Measurements from ENCODE around the gene GABRB1. TPM values are rescaled to one million over a fixed set of nuclear protein-coding genes. Genes with fewer than 3 reads are reported as not detected.

The GABRB1 gene
- total RNA-seq, 1 donor = 1.4 TPM

DNA sequence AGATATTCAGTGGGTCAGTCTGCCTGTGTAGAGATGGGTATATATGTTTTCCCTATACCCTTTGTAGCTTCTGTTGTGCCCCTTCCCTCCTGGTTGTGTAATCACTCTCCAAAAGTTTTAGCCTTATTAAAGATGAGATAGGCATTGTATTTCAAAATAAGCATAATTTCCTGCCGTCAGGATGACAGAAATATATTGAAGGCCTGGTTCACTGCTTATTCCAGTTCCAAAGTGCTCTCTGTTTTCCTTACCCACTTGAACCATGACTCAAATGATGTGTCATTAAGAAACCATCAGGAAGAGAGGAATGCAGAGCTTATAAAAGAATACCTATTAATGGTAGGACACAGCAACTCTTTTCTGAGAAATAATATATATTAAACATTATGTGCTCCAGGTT, 178.5 kb downstream of the GABRB1 start:
- peak; percentile 73 for DNase-seq (ENCODE audit: low read depth)
- TF ChIP-seq, protein P1, sequence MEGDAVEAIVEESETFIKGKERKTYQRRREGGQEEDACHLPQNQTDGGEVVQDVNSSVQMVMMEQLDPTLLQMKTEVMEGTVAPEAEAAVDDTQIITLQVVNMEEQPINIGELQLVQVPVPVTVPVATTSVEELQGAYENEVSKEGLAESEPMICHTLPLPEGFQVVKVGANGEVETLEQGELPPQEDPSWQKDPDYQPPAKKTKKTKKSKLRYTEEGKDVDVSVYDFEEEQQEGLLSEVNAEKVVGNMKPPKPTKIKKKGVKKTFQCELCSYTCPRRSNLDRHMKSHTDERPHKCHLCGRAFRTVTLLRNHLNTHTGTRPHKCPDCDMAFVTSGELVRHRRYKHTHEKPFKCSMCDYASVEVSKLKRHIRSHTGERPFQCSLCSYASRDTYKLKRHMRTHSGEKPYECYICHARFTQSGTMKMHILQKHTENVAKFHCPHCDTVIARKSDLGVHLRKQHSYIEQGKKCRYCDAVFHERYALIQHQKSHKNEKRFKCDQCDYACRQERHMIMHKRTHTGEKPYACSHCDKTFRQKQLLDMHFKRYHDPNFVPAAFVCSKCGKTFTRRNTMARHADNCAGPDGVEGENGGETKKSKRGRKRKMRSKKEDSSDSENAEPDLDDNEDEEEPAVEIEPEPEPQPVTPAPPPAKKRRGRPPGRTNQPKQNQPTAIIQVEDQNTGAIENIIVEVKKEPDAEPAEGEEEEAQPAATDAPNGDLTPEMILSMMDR (IDR thresholded peaks at IDR 0.05; ENCODE audit: insufficient read depth, low read length) = no peak
- no peak overlapping the region for H3K4me3 ChIP-seq (ENCODE audit: low read depth, low read length)

DNA sequence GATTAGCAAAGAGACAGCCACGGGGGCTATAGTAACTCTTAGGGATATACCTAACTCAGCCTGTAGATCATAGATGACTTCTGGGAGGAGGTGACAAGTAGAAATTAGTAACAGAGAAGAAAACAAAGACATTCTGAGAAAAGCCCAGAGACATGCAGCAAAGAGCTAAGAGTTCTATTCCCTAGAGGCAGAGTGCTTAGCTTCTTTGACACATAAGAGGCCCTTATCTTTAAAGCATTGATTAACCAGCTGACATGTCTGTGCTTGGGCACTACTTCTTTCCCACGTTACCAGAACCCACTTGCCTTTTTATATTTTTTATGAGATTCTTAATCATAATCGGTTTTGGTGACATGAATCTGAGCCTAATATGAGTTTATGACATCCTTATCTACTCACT, 179.5 kb downstream of the GABRB1 start:
- TF ChIP-seq, protein P1 (IDR thresholded peaks at IDR 0.05; ENCODE audit: insufficient read depth, low read length) = no peak
- no peak overlapping the region for H3K4me3 ChIP-seq (ENCODE audit: low read depth, low read length)
- no peak for DNase-seq (ENCODE audit: low read depth)

DNA sequence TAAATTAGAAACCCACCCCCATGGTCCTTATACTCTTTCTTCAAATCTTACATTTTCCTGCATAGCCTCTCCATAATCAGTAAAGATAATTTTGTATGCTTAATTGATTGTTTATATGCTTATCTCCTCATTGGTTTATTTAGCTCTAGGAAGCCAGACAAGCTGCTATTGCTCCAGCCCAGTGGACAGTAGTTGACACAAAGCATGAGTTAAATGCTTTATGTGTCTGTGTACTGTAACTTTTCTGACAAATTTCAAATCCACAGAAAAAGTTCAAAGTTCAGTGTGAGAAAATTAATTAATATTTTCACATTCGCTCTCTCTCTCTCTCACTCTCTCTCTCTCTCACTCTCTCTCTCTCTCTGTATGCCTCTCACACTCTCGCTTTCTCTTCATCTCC, 181.7 kb downstream of the GABRB1 start:
- no peak overlapping the region for H3K4me3 ChIP-seq (ENCODE audit: low read depth, low read length)
- TF ChIP-seq, protein P1 (IDR thresholded peaks at IDR 0.05; ENCODE audit: insufficient read depth, low read length) = no peak
- peak; percentile 30 for DNase-seq (ENCODE audit: low read depth)

DNA sequence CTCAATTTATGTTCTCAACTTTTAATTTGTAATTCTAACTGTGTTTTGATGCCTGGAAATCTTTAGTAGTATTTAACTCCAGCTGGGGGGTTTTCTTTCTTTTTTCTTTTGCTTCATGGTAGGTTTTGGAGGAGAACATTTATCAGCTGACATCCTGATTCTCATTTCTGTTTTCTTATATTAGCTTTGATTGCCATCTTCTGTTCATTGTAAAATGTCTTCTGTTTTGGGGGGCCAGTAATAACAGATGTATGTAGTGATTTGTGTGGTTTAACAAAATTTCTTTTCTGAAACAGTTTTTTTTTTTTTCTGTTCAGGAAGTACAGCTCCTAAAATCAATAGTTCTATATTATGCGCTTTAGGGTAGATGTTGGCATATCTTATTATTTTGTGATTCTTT, 182.2 kb downstream of the GABRB1 start:
- DNase-seq (ENCODE audit: low read depth) = no peak
- TF ChIP-seq, protein P1 (IDR thresholded peaks at IDR 0.05; ENCODE audit: insufficient read depth, low read length) = no peak
- H3K4me3 ChIP-seq (ENCODE audit: low read depth, low read length) = no peak overlapping the region

DNA sequence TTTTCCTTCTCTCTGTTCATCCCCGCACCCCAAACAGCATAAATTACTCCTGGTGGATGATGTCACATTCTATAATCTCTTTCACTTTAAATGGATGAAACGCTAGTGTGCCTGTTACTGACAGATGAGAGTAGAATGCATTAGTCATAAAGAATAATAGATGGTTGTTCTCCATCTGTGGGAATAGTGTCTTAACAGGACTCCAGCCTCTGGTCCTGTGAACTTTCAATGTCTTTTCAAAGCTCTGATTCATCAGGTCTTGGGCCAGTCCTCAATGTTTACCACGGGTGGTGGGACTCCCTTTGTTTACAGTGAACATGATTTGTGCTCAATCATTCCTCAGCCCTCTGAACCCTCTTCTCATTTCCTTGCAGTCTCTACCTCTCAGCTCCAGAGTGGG, 182.6 kb downstream of the GABRB1 start:
- no peak overlapping the region for H3K4me3 ChIP-seq (ENCODE audit: low read depth, low read length)
- TF ChIP-seq, protein P1 (IDR thresholded peaks at IDR 0.05; ENCODE audit: insufficient read depth, low read length) = no peak
- DNase-seq (ENCODE audit: low read depth) = peak; percentile 87

DNA sequence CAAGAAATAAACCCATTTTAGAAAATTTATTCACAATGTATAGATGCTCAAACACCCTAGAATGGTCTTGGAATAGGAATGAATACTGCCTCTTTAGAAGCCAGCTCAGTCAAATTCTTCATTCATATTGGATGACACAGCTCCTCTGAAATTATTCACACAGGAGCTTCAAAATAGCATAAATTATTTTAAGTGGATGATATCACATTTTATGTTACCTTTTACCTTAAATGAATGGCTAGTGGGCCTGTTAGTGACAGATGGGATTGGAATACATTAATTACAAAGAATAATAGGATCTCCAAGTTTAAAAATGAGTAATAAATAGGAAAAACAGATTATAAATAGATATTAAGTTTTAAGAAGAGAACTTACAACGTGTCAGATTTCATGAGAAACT, 184.4 kb downstream of the GABRB1 start:
- DNase-seq (ENCODE audit: low read depth) = no peak
- H3K4me3 ChIP-seq (ENCODE audit: low read depth, low read length) = no peak overlapping the region
- TF ChIP-seq, protein P1 (IDR thresholded peaks at IDR 0.05; ENCODE audit: insufficient read depth, low read length) = no peak

DNA sequence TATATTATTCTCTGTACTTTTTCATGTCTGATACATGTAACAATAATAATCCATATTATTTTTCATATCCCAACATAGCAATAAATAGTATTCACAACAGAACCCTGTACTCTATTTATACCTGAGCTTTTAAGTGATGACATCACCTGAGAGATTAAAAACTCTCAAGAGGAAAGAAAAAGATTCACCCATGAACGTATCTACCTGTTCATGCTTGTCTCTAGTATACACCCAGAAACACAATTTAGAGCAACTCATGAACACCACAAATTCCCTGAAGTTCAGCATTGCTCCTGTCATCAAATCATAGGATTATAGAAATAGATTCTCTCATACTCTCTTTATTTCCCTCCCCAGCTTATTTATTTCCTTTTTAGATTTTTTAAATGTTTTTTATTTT, 185.9 kb downstream of the GABRB1 start:
- TF ChIP-seq, protein P1 (IDR thresholded peaks at IDR 0.05; ENCODE audit: insufficient read depth, low read length) = no peak
- DNase-seq (ENCODE audit: low read depth) = no peak
- no peak overlapping the region for H3K4me3 ChIP-seq (ENCODE audit: low read depth, low read length)

All from fibroblast of the aortic adventitia (primary cell).